ENCODE measurements around the gene CHD1L.

Gene CHD1L

DNA sequence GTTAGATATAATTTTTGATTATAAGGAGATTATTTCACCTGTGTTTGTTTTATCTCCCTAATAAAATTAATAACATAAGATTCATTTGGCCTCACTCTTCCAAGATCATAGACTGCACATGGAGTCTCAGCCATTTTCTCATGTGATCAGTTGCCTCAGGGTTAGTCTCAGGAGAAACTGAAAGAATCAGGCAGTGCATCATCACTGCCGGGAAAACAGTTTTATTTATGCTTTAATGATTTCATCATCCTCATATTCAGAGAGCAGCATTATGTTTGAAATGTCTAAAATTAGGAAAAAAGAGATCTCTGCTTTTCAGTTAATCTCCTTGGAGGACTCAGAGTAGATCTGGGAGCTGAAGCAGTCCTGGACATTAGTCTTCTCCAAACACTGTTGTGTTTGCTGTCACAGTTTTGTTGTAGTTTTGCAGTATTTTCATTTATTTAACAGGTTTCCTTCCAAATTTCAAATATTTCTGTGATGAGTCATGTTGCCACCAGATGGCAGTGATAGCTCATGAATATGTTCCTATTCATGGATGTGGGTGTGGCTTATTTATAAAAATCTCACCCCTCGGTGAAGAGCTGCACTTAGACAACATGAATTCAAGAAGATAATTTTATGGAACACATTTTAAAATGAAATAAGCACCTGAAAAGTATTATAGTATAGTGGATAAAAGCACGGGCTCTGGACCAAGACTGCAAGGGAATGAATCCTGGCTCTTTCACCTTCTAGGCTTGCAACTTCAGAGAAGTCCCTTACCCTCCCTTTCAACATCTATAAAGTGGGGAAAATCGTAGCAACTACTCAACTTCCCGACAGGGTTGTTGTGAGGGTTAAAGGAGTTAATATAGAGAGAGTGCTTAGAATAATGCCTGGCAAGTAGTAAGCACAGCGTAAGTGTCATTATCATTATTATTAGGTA is 31.2 kb downstream of the CHD1L start:
- DNase-seq (ENCODE audit: extremely low read depth, insufficient read length): peak; percentile 18

GRCh38 chr1:147281950-147282349 is 39.5 kb downstream of the CHD1L start:
- Histone ChIP-seq H3K36me3 (ENCODE audit: control insufficient read depth, insufficient read depth, low read length) (peaks cover 13% of the 10 kb centered on the region), H3K4me3 (replicated peaks; ENCODE audit: low read depth, low read length) (no peak overlapping the region), H3K27me3 (replicated peaks; ENCODE audit: control insufficient read depth, insufficient read depth, low read length) (no peaks in the 10 kb centered on the region)
- TF ChIP-seq, protein P1, sequence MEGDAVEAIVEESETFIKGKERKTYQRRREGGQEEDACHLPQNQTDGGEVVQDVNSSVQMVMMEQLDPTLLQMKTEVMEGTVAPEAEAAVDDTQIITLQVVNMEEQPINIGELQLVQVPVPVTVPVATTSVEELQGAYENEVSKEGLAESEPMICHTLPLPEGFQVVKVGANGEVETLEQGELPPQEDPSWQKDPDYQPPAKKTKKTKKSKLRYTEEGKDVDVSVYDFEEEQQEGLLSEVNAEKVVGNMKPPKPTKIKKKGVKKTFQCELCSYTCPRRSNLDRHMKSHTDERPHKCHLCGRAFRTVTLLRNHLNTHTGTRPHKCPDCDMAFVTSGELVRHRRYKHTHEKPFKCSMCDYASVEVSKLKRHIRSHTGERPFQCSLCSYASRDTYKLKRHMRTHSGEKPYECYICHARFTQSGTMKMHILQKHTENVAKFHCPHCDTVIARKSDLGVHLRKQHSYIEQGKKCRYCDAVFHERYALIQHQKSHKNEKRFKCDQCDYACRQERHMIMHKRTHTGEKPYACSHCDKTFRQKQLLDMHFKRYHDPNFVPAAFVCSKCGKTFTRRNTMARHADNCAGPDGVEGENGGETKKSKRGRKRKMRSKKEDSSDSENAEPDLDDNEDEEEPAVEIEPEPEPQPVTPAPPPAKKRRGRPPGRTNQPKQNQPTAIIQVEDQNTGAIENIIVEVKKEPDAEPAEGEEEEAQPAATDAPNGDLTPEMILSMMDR (IDR thresholded peaks at IDR 0.05; ENCODE audit: insufficient read depth, low read length, poor library complexity, severe bottlenecking): no peak
- DNase-seq (ENCODE audit: extremely low read depth, insufficient read length): no peak

More for the DNA sequence above, 31.2 kb downstream of the CHD1L start:
- TF ChIP-seq, protein P1 (IDR thresholded peaks at IDR 0.05; ENCODE audit: insufficient read depth, low read length, poor library complexity, severe bottlenecking): peak; percentile 49
- H3K4me3 ChIP-seq (replicated peaks; ENCODE audit: low read depth, low read length): no peak overlapping the region
- no peaks in the 10 kb centered on the region for H3K27me3 ChIP-seq (replicated peaks; ENCODE audit: control insufficient read depth, insufficient read depth, low read length)
- peaks cover 11% of the 10 kb centered on the region for H3K36me3 ChIP-seq (ENCODE audit: control insufficient read depth, insufficient read depth, low read length)

- Histone ChIP-seq H3K4me3 (replicated peaks; ENCODE audit: low read depth, low read length) (no peak overlapping the region), H3K27me3 (replicated peaks; ENCODE audit: control insufficient read depth, insufficient read depth, low read length) (no peaks in the 10 kb centered on the region), H3K36me3 (ENCODE audit: control insufficient read depth, insufficient read depth, low read length) (peaks cover 12% of the 10 kb centered on the region)
- DNase-seq (ENCODE audit: extremely low read depth, insufficient read length): no peak
- TF ChIP-seq, protein P1 (IDR thresholded peaks at IDR 0.05; ENCODE audit: insufficient read depth, low read length, poor library complexity, severe bottlenecking): no peak
These were observed 40.5 kb downstream of the CHD1L start for GRCh38 chr1:147283011-147283410.

DNA sequence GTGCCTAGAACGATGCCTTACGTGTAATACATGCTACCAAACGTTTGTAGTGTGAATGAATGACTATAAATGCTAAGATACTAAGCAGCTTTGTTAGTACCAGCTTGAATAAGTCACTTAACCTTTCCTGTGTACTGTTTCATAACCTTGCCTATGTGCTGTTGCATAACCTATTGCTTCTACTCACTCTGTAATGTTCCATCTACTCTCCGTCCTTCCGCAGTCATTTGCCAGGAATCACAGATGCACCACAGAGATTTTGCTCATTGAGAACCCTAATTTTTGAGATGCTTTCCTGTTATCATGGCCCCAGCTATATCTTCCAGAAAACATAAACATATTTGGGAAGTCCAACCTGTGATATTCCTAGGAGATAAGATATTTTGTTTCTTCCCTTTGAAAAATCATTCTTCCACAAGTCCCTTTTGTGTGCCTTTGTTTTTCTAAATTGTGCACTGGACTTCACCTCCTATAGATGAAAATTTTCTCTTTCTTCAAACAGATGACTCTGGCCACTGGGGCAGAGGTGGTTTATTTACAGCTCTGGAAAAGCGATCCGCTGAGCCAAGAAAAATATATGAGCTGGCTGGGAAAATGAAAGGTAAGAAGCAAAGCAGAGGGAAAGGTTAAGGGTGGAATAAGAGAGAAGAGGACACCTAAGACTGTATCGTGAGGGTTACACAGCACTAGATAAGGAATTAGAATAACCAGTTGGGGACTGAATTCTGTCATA is 44.8 kb downstream of the CHD1L start:
- Histone ChIP-seq H3K4me3 (replicated peaks; ENCODE audit: low read depth, low read length) (no peak overlapping the region), H3K36me3 (ENCODE audit: control insufficient read depth, insufficient read depth, low read length) (peaks cover 16% of the 10 kb centered on the region), H3K27me3 (replicated peaks; ENCODE audit: control insufficient read depth, insufficient read depth, low read length) (no peaks in the 10 kb centered on the region)
- DNase-seq (ENCODE audit: extremely low read depth, insufficient read length): no peak
- TF ChIP-seq, protein P1 (IDR thresholded peaks at IDR 0.05; ENCODE audit: insufficient read depth, low read length, poor library complexity, severe bottlenecking): no peak

- Histone ChIP-seq H3K4me3 (replicated peaks; ENCODE audit: low read depth, low read length) (no peak overlapping the region), H3K36me3 (ENCODE audit: control insufficient read depth, insufficient read depth, low read length) (peaks cover 23% of the 10 kb centered on the region), H3K27me3 (replicated peaks; ENCODE audit: control insufficient read depth, insufficient read depth, low read length) (no peaks in the 10 kb centered on the region)
- DNase-seq (ENCODE audit: extremely low read depth, insufficient read length): no peak
- TF ChIP-seq, protein P1 (IDR thresholded peaks at IDR 0.05; ENCODE audit: insufficient read depth, low read length, poor library complexity, severe bottlenecking): no peak
These were observed 49.5 kb downstream of the CHD1L start for GRCh38 chr1:147292012-147292411.
